Neutrophil (primary cell): Measurements from ENCODE around the gene TP53RK.

Source experiments
- H3K27ac ChIP-seq: fragments of 200-600 bp; sonication (generic); 2 replicates; pipeline ENCODE4 v1.5.1; 2016; ENCODE audit warnings: mild to moderate bottlenecking, moderate library complexity
- H3K27me3 ChIP-seq: fragments of 200-600 bp; sonication (generic); 2 replicates; pipeline ENCODE4 v1.6.0; 2016; ENCODE audit warnings: mild to moderate bottlenecking
- H3K36me3 ChIP-seq: fragments of 200-600 bp; sonication (generic); 2 replicates; pipeline ENCODE4 v1.5.1; 2017
- H3K4me1 ChIP-seq, 2 experiments: fragments of 200-600 bp in 1 of 2; sonication (generic) in 1 of 2; 1 replicate in 1 of 2; 2 replicates in 1 of 2; pipeline versions ENCODE4 v1.5.1 to v1.6.1; 2013 to 2016; ENCODE audit warnings: low read depth in 1 of 2, low read length in 1 of 2, mild to moderate bottlenecking in 1 of 2, moderate library complexity in 1 of 2; ENCODE audit not compliant: control insufficient read depth in 1 of 2, insufficient read depth in 1 of 2
- H3K4me3 ChIP-seq, 2 experiments: fragments of 200-600 bp in 1 of 2; sonication (generic) in 1 of 2; 1 replicate in 1 of 2; 2 replicates in 1 of 2; pipeline ENCODE4 v1.5.1; 2013 to 2016; ENCODE audit warnings: low read depth in 1 of 2, low read length in 1 of 2, mild to moderate bottlenecking in 1 of 2, moderate library complexity in 1 of 2
- H3K9me3 ChIP-seq: fragments of 200-600 bp; sonication (generic); 2 replicates; pipeline ENCODE4 v1.5.1; 2016
- CTCF ChIP-seq: fragments of 200-600 bp; sonication (generic); IDR thresholded peaks from 2 replicates; pipeline ENCODE4 v1.5.1; 2016; ENCODE audit warnings: antibody characterized with exemption

Gene TP53RK

GRCh38 chr20:46651091-46651962 lies 37.9 kb downstream of the TP53RK start, which contains the start of gene SLC13A3:
TSS of gene SLC13A3 (minus strand) at chr20:46651459. CDS start at chr20:46651421, 38 bp downstream.
- H3K4me1 ChIP-seq = no peaks in the 10 kb centered on the region
- H3K36me3 ChIP-seq = no peaks in the 10 kb centered on the region
- TF ChIP-seq CTCF = no peak
- no peak within 1 kb of the TSS for H3K4me3 ChIP-seq
- no peaks in the 10 kb centered on the region for H3K9me3 ChIP-seq
- H3K27ac ChIP-seq = no peak within 1 kb of the TSS
- peaks cover 70% of the 10 kb centered on the region for H3K27me3 ChIP-seq

GRCh38 chr20:46650575-46651090 lies 38.6 kb downstream of the TP53RK start:
- no peak overlapping the region for H3K27ac ChIP-seq
- H3K9me3 ChIP-seq = no peaks in the 10 kb centered on the region
- peaks cover 70% of the 10 kb centered on the region for H3K27me3 ChIP-seq
- H3K4me1 ChIP-seq = no peaks in the 10 kb centered on the region
- no peak for TF ChIP-seq CTCF
- H3K36me3 ChIP-seq = no peaks in the 10 kb centered on the region
- H3K4me3 ChIP-seq = no peak overlapping the region

- Histone ChIP-seq H3K9me3 (no peaks in the 10 kb centered on the region), H3K27me3 (peaks cover 75% of the 10 kb centered on the region), H3K4me3 (no peak overlapping the region), H3K36me3 (no peaks in the 10 kb centered on the region), H3K27ac (no peak overlapping the region), H3K4me1 (no peaks in the 10 kb centered on the region)
- TF ChIP-seq CTCF = no peak
Observed at GRCh38 chr20:46649965-46650542, 39.2 kb downstream of the TP53RK start.

GRCh38 chr20:46649650-46649949 lies 39.6 kb downstream of the TP53RK start:
- H3K4me3 ChIP-seq = no peak overlapping the region
- peaks cover 80% of the 10 kb centered on the region for H3K27me3 ChIP-seq
- H3K36me3 ChIP-seq = no peaks in the 10 kb centered on the region
- no peak overlapping the region for H3K27ac ChIP-seq
- no peaks in the 10 kb centered on the region for H3K9me3 ChIP-seq
- no peaks in the 10 kb centered on the region for H3K4me1 ChIP-seq
- TF ChIP-seq CTCF = no peak

GRCh38 chr20:46648903-46649649 lies 40.2 kb downstream of the TP53RK start:
- Histone ChIP-seq H3K4me3 (no peak overlapping the region), H3K27me3 (peaks cover 81% of the 10 kb centered on the region), H3K9me3 (no peaks in the 10 kb centered on the region), H3K27ac (no peak overlapping the region), H3K4me1 (no peaks in the 10 kb centered on the region), H3K36me3 (no peaks in the 10 kb centered on the region)
- TF ChIP-seq CTCF = no peak
